ENCODE results near the gene SLC66A2. TPM values are rescaled to one million over a fixed set of nuclear protein-coding genes. Genes with fewer than 3 reads are reported as not detected.

SLC66A2 gene
- total and polyA plus RNA-seq, 2 of the 13 experiments (the other 11 are each of a cell fraction or from before 2014, with no cell fraction given), result 33.5 to 41.9 TPM

DNA sequence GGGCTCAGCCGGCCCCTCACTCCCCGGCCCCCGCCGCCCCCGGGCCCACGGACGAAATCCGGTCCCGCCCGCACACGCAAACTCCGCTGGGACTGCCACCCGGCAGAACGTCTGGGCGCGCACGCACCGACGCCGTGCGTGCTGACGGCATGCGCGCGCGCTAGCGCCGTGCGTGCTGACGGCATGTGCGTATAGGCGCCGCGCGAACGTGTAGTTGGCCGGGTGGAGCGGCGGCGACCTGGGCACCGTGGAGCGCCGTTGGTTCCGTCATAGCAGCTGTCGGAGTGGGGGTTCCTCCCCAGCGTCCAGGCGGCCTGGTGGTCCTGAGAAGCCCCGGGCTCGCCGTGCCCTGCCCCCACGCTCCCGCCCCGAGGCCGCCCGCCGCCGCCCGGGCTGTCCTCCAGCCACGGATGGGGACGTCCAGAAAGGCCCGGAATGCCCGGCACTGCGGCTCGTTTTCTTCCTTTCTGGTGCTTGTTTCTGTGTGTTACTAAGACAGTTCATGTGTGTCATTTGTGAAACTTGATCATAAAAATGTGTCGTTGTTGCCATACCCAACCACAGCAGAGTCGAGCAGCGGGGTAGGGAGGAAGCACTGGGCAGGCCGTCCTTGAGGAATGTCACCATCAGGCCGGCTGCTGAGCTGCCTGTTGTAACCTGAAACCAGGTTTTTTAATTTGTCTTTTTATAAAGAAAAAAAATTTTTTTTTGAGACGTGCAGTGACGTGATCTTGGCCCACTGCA is 37.2 kb upstream of the SLC66A2 start, which contains the start of gene TXNL4A (continued):
- TF ChIP-seq, protein P1, sequence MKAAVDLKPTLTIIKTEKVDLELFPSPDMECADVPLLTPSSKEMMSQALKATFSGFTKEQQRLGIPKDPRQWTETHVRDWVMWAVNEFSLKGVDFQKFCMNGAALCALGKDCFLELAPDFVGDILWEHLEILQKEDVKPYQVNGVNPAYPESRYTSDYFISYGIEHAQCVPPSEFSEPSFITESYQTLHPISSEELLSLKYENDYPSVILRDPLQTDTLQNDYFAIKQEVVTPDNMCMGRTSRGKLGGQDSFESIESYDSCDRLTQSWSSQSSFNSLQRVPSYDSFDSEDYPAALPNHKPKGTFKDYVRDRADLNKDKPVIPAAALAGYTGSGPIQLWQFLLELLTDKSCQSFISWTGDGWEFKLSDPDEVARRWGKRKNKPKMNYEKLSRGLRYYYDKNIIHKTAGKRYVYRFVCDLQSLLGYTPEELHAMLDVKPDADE (CRISPR knock-in tag; IDR thresholded peaks at IDR 0.05), result no peak
- TF ChIP-seq CREM (IDR thresholded peaks at IDR 0.05), result peak; percentile 37; the same call in 1 of the 2 replicates
- TF ChIP-seq CREM (CRISPR knock-in tag; IDR thresholded peaks at IDR 0.05), result no peak
- TF ChIP-seq POGZ (CRISPR knock-in tag; IDR thresholded peaks at IDR 0.05), result peak; percentile 76
- no peak; the same call in 1 of the 2 replicates for TF ChIP-seq NFE2L1 (CRISPR knock-in tag; IDR thresholded peaks at IDR 0.05; ENCODE audit: borderline replicate concordance)
- TF ChIP-seq CAMTA2 (CRISPR knock-in tag; IDR thresholded peaks at IDR 0.05; ENCODE audit: borderline replicate concordance), result no peak; the same call in 1 of the 2 replicates
- TF ChIP-seq RFXAP (CRISPR knock-in tag; IDR thresholded peaks at IDR 0.05; ENCODE audit: borderline replicate concordance), result peak; percentile 80; the same call in 1 of the 2 replicates
- no peak for TF ChIP-seq MTA3 (CRISPR knock-in tag; IDR thresholded peaks at IDR 0.05)
- TF ChIP-seq, protein P2, sequence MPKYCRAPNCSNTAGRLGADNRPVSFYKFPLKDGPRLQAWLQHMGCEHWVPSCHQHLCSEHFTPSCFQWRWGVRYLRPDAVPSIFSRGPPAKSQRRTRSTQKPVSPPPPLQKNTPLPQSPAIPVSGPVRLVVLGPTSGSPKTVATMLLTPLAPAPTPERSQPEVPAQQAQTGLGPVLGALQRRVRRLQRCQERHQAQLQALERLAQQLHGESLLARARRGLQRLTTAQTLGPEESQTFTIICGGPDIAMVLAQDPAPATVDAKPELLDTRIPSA (CRISPR knock-in tag; IDR thresholded peaks at IDR 0.05; ENCODE audit: borderline replicate concordance), result 0 out of 2 replicates have a peak, but pooled peaks have one; percentile 68
- TF ChIP-seq ZFP62 (CRISPR knock-in tag; IDR thresholded peaks at IDR 0.05), result no peak
- TF ChIP-seq, protein P3, sequence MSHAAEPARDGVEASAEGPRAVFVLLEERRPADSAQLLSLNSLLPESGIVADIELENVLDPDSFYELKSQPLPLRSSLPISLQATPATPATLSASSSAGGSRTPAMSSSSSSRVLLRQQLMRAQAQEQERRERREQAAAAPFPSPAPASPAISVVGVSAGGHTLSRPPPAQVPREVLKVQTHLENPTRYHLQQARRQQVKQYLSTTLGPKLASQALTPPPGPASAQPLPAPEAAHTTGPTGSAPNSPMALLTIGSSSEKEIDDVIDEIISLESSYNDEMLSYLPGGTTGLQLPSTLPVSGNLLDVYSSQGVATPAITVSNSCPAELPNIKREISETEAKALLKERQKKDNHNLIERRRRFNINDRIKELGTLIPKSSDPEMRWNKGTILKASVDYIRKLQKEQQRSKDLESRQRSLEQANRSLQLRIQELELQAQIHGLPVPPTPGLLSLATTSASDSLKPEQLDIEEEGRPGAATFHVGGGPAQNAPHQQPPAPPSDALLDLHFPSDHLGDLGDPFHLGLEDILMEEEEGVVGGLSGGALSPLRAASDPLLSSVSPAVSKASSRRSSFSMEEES (CRISPR knock-in tag; IDR thresholded peaks at IDR 0.05), result no peak; the same call in 1 of the 2 replicates
- TF ChIP-seq, protein P4, sequence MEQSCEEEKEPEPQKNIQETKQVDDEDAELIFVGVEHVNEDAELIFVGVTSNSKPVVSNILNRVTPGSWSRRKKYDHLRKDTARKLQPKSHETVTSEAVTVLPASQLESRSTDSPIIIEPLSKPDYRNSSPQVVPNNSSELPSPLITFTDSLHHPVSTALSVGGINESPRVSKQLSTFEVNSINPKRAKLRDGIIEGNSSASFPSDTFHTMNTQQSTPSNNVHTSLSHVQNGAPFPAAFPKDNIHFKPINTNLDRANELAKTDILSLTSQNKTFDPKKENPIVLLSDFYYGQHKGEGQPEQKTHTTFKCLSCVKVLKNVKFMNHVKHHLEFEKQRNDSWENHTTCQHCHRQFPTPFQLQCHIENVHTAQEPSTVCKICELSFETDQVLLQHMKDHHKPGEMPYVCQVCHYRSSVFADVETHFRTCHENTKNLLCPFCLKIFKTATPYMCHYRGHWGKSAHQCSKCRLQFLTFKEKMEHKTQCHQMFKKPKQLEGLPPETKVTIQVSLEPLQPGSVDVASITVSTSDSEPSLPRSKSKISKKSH (CRISPR knock-in tag; IDR thresholded peaks at IDR 0.05; ENCODE audit: borderline replicate concordance), result no peak
- TF ChIP-seq ZFX (CRISPR knock-in tag; IDR thresholded peaks at IDR 0.05; ENCODE audit: low read depth), result peak; percentile 90
- no peak for TF ChIP-seq ZNF75D (CRISPR knock-in tag; IDR thresholded peaks at IDR 0.05; ENCODE audit: borderline replicate concordance)
- TF ChIP-seq, protein P5, sequence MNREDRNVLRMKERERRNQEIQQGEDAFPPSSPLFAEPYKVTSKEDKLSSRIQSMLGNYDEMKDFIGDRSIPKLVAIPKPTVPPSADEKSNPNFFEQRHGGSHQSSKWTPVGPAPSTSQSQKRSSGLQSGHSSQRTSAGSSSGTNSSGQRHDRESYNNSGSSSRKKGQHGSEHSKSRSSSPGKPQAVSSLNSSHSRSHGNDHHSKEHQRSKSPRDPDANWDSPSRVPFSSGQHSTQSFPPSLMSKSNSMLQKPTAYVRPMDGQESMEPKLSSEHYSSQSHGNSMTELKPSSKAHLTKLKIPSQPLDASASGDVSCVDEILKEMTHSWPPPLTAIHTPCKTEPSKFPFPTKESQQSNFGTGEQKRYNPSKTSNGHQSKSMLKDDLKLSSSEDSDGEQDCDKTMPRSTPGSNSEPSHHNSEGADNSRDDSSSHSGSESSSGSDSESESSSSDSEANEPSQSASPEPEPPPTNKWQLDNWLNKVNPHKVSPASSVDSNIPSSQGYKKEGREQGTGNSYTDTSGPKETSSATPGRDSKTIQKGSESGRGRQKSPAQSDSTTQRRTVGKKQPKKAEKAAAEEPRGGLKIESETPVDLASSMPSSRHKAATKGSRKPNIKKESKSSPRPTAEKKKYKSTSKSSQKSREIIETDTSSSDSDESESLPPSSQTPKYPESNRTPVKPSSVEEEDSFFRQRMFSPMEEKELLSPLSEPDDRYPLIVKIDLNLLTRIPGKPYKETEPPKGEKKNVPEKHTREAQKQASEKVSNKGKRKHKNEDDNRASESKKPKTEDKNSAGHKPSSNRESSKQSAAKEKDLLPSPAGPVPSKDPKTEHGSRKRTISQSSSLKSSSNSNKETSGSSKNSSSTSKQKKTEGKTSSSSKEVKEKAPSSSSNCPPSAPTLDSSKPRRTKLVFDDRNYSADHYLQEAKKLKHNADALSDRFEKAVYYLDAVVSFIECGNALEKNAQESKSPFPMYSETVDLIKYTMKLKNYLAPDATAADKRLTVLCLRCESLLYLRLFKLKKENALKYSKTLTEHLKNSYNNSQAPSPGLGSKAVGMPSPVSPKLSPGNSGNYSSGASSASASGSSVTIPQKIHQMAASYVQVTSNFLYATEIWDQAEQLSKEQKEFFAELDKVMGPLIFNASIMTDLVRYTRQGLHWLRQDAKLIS (CRISPR knock-in tag; IDR thresholded peaks at IDR 0.05), result no peak
